Measurements from ENCODE around the gene VWA3B.
"Not testable (repeated sequence)": the region's sequence is repeated elsewhere in the genome, so short reads cannot be mapped to it uniquely, and the experiment has no call there.

VWA3B gene

GRCh38 chr2:98140210-98140609, 53.2 kb downstream of the VWA3B start:
- no peak for DNase-seq

- no peak for DNase-seq
Measured at GRCh38 chr2:98142106-98142791, 55.3 kb downstream of the VWA3B start.

- no peak for DNase-seq
Measured at GRCh38 chr2:98145070-98145469, 58.1 kb downstream of the VWA3B start.

- DNase-seq: not testable (repeated sequence)
Measured at GRCh38 chr2:98147900-98148299, 60.9 kb downstream of the VWA3B start.

- no peak for DNase-seq
Measured at GRCh38 chr2:98148595-98149332, 61.8 kb downstream of the VWA3B start.

GRCh38 chr2:98149333-98149697, 62.3 kb downstream of the VWA3B start:
- DNase-seq: no peak

GRCh38 chr2:98153481-98153880, 66.5 kb downstream of the VWA3B start:
- no peak for DNase-seq

GRCh38 chr2:98155291-98155690, 68.3 kb downstream of the VWA3B start:
- no peak for DNase-seq

GRCh38 chr2:98155716-98156115, 68.7 kb downstream of the VWA3B start:
- no peak for DNase-seq

GRCh38 chr2:98156304-98156703, 69.3 kb downstream of the VWA3B start:
- DNase-seq: no peak

- no peak for DNase-seq
Measured at GRCh38 chr2:98157557-98157956, 70.6 kb downstream of the VWA3B start.

GRCh38 chr2:98158305-98158704, 71.3 kb downstream of the VWA3B start:
- DNase-seq: no peak

GRCh38 chr2:98160554-98160953, 73.6 kb downstream of the VWA3B start:
- no peak for DNase-seq

GRCh38 chr2:98161186-98161585, 74.2 kb downstream of the VWA3B start:
- DNase-seq: no peak

- DNase-seq: no peak
Measured at GRCh38 chr2:98164256-98164655, 77.3 kb downstream of the VWA3B start.

- DNase-seq: no peak
Measured at GRCh38 chr2:98165516-98166071, 78.6 kb downstream of the VWA3B start.

GRCh38 chr2:98167916-98168315, 80.9 kb downstream of the VWA3B start:
- DNase-seq: no peak

- DNase-seq: no peak
Measured at GRCh38 chr2:98170076-98170475, 83.1 kb downstream of the VWA3B start.

GRCh38 chr2:98172150-98172765, 85.3 kb downstream of the VWA3B start:
- no peak for DNase-seq

GRCh38 chr2:98172951-98173350, 86.0 kb downstream of the VWA3B start:
- no peak for DNase-seq

GRCh38 chr2:98175811-98176210, 88.8 kb downstream of the VWA3B start:
- DNase-seq: no peak

GRCh38 chr2:98177286-98177685, 90.3 kb downstream of the VWA3B start:
- DNase-seq: no peak

- DNase-seq: no peak
Measured at GRCh38 chr2:98177986-98178385, 91.0 kb downstream of the VWA3B start.

GRCh38 chr2:98180456-98180855, 93.5 kb downstream of the VWA3B start:
- no peak for DNase-seq

All from stimulated activated CD4-positive, alpha-beta T cell treated with anti-CD3 and anti-CD28 coated beads, Interleukin-4, amount 100 ng/mL, for 1 hour (primary cell).